ENCODE measurements around the gene ZC3HAV1.

Gene ZC3HAV1

GRCh38 chr7:139038691-139039090 lies 70.8 kb downstream of the ZC3HAV1 start:
- ChIA-PET POLR2A (no interaction called here), CTCF (no interaction called here)

GRCh38 chr7:139036901-139037300 lies 72.6 kb downstream of the ZC3HAV1 start:
- CTCF ChIA-PET, result interaction anchor here (0.7 to 1.5 kb wide), 4 partner anchors 13 to 327 kb away, joined by 3 to 5 read pairs (median 4); no protein-coding TSS in a partner anchor
- Histone ChIP-seq H3K4me3 (ENCODE audit: low read depth, low read length) (no peak overlapping the region), H3K27ac (ENCODE audit: extremely low read depth, low read depth, low read length) (no peak overlapping the region), H3K4me1 (ENCODE audit: control insufficient read depth, insufficient read depth, low read length) (no peaks in the 10 kb centered on the region), H3K9me3 (ENCODE audit: control insufficient read depth, insufficient read depth, low read depth, low read length) (no peaks in the 10 kb centered on the region), H3K36me3 (ENCODE audit: control insufficient read depth in 2 of 2, insufficient read depth in 1 of 2, low read length in 2 of 2) (peaks cover 0 to 9% of the 10 kb centered on the region in 2 experiments; a peak in 1 of 3 replicates)
- POLR2A ChIA-PET, result no interaction called here
- no peak for TF ChIP-seq ZNF350 (tag by site-specific recombination; IDR thresholded peaks at IDR 0.05)
- TF ChIP-seq ZBTB8A (tag by site-specific recombination; IDR thresholded peaks at IDR 0.05), result no peak

More at GRCh38 chr7:139038691-139039090, 70.8 kb downstream of the ZC3HAV1 start:
- Histone ChIP-seq H3K4me1 (ENCODE audit: control insufficient read depth, insufficient read depth, low read length) (no peaks in the 10 kb centered on the region), H3K36me3 (ENCODE audit: control insufficient read depth in 2 of 2, insufficient read depth in 1 of 2, low read length in 2 of 2) (peaks cover 0 to 5% of the 10 kb centered on the region in 2 experiments; a peak in 1 of 3 replicates), H3K9me3 (ENCODE audit: control insufficient read depth, insufficient read depth, low read depth, low read length) (no peaks in the 10 kb centered on the region), H3K27ac (ENCODE audit: extremely low read depth, low read depth, low read length) (no peak overlapping the region), H3K4me3 (ENCODE audit: low read depth, low read length) (no peak overlapping the region)
- TF ChIP-seq ZNF768 (tag by site-specific recombination; IDR thresholded peaks at IDR 0.05), result no peak
- TF ChIP-seq ZBTB17 (tag by site-specific recombination; IDR thresholded peaks at IDR 0.05), result no peak
- no peak for TF ChIP-seq SCRT1 (tag by site-specific recombination; IDR thresholded peaks at IDR 0.05; ENCODE audit: borderline replicate concordance)
- no peak for TF ChIP-seq ZNF302 (tag by site-specific recombination; IDR thresholded peaks at IDR 0.05; ENCODE audit: low read depth)
- TF ChIP-seq PRDM1 (tag by site-specific recombination; IDR thresholded peaks at IDR 0.05), result peak; percentile 80
- no peak for TF ChIP-seq ZFP37 (tag by site-specific recombination; IDR thresholded peaks at IDR 0.05)

- no peaks in the 10 kb centered on the region for H3K4me1 ChIP-seq (ENCODE audit: control insufficient read depth, insufficient read depth, low read length)
- peaks cover 0 to 9% of the 10 kb centered on the region in 2 experiments; a peak in 1 of 3 replicates for H3K36me3 ChIP-seq (ENCODE audit: control insufficient read depth in 2 of 2, insufficient read depth in 1 of 2, low read length in 2 of 2)
- no peak within 1 kb of the TSS for H3K4me3 ChIP-seq (ENCODE audit: low read depth, low read length)
- H3K9me3 ChIP-seq (ENCODE audit: control insufficient read depth, insufficient read depth, low read depth, low read length), result no peaks in the 10 kb centered on the region
- H3K27ac ChIP-seq (ENCODE audit: extremely low read depth, low read depth, low read length), result no peak within 1 kb of the TSS
- CTCF ChIA-PET, result no interaction called here
- TF ChIP-seq ZNF639 (tag by site-specific recombination; IDR thresholded peaks at IDR 0.05) (no peak), ZBTB26 (tag by site-specific recombination; optimal IDR thresholded peaks at IDR 0.05) (no peak), ZNF664 (tag by site-specific recombination; IDR thresholded peaks at IDR 0.05) (no peak), ZNF148 (tag by site-specific recombination; IDR thresholded peaks at IDR 0.05; ENCODE audit: borderline replicate concordance) (no peak), HOXD13 (CRISPR knock-in tag; IDR thresholded peaks at IDR 0.05; ENCODE audit: borderline replicate concordance) (no peak), MEIS1 (CRISPR knock-in tag; IDR thresholded peaks at IDR 0.05; ENCODE audit: borderline replicate concordance) (no peak), ZNF585B (tag by site-specific recombination; IDR thresholded peaks at IDR 0.05) (no peak), ELK4 (IDR thresholded peaks at IDR 0.05; ENCODE audit: borderline replicate concordance, low read depth, low read length) (no peak), KLF7 (tag by site-specific recombination; IDR thresholded peaks at IDR 0.05; ENCODE audit: borderline replicate concordance) (no peak), ZNF211 (tag by site-specific recombination; IDR thresholded peaks at IDR 0.05; ENCODE audit: low read depth) (no peak), ZNF423 (tag by site-specific recombination; IDR thresholded peaks at IDR 0.05) (no peak), TCF7L2 (IDR thresholded peaks at IDR 0.05; ENCODE audit: borderline replicate concordance, low read depth, low read length) (no peak), ZNF654 (tag by site-specific recombination; IDR thresholded peaks at IDR 0.05; ENCODE audit: low read depth) (no peak), ATF2 (tag by site-specific recombination; IDR thresholded peaks at IDR 0.05; ENCODE audit: low read depth) (no peak), ZNF596 (tag by site-specific recombination; IDR thresholded peaks at IDR 0.05) (no peak)
- POLR2A ChIA-PET, result interaction anchor here (0.5 kb wide), 1 partner anchor 100 kb away, joined by 3 read pairs; no protein-coding TSS in a partner anchor
Measured at GRCh38 chr7:139035586-139036353, 73.8 kb downstream of the ZC3HAV1 start, which contains the start of gene ZC3HAV1L. TSS of gene ZC3HAV1L (minus strand) at chr7:139036042. CDS start at chr7:139036017, 25 bp downstream.

Data from HEK293 (cell line).